ENCODE results near the gene ANKRD27. TPM values are rescaled to one million over a fixed set of nuclear protein-coding genes. Genes with fewer than 3 reads are reported as not detected.

ANKRD27 gene
- polyA plus RNA-seq, 1 experiment: 28.7 TPM

GRCh38 chr19:32672841-32673240, 2.1 kb downstream of the ANKRD27 start:
- TF ChIP-seq CTCF (IDR thresholded peaks at IDR 0.05; ENCODE audit: low read depth, low read length): no peak
- Histone ChIP-seq H3K27ac (ENCODE audit: low read depth, low read length) (no peak overlapping the region), H3K4me3 (ENCODE audit: low read depth, low read length) (no peak overlapping the region), H3K27me3 (ENCODE audit: control insufficient read depth, insufficient read depth, low read length) (peaks cover 19% of the 10 kb centered on the region), H3K9me3 (ENCODE audit: control insufficient read depth, insufficient read depth, low read length) (no peaks in the 10 kb centered on the region; the same call in 1 of the 2 replicates)
- DNase-seq (ENCODE audit: low read depth, low spot score): no peak
- POLR2A ChIA-PET: no interaction called here
- CTCF ChIA-PET: no interaction called here

GRCh38 chr19:32671883-32672593, 2.9 kb downstream of the ANKRD27 start:
- ChIA-PET CTCF (interaction anchor here (0.6 kb wide), 1 partner anchor 102 kb away, joined by 3 read pairs; no protein-coding TSS in a partner anchor), POLR2A (interaction anchor here (0.6 kb wide), 1 partner anchor 10 kb away, joined by 11 read pairs; no protein-coding TSS in a partner anchor)
- Histone ChIP-seq H3K9me3 (ENCODE audit: control insufficient read depth, insufficient read depth, low read length) (no peaks in the 10 kb centered on the region; the same call in 1 of the 2 replicates), H3K27me3 (ENCODE audit: control insufficient read depth, insufficient read depth, low read length) (peaks cover 12% of the 10 kb centered on the region), H3K27ac (ENCODE audit: low read depth, low read length) (no peak overlapping the region), H3K4me3 (ENCODE audit: low read depth, low read length) (no peak overlapping the region)
- TF ChIP-seq CTCF (IDR thresholded peaks at IDR 0.05; ENCODE audit: low read depth, low read length): no peak
- no peak for DNase-seq (ENCODE audit: low read depth, low spot score)

GRCh38 chr19:32669310-32669709, 5.7 kb downstream of the ANKRD27 start:
- ChIA-PET POLR2A (no interaction called here), CTCF (no interaction called here)
- Histone ChIP-seq H3K9me3 (ENCODE audit: control insufficient read depth, insufficient read depth, low read length) (no peaks in the 10 kb centered on the region; the same call in 1 of the 2 replicates), H3K27me3 (ENCODE audit: control insufficient read depth, insufficient read depth, low read length) (no peaks in the 10 kb centered on the region), H3K27ac (ENCODE audit: low read depth, low read length) (no peak overlapping the region), H3K4me3 (ENCODE audit: low read depth, low read length) (no peak overlapping the region)
- no peak for TF ChIP-seq CTCF (IDR thresholded peaks at IDR 0.05; ENCODE audit: low read depth, low read length)
- no peak for DNase-seq (ENCODE audit: low read depth, low spot score)

GRCh38 chr19:32666084-32666483, 8.9 kb downstream of the ANKRD27 start:
- ChIA-PET CTCF (interaction anchor here (0.6 kb wide), 1 partner anchor 10 kb away, joined by 3 read pairs; no protein-coding TSS in a partner anchor), POLR2A (no interaction called here)
- no peak for TF ChIP-seq CTCF (IDR thresholded peaks at IDR 0.05; ENCODE audit: low read depth, low read length)
- Histone ChIP-seq H3K27me3 (ENCODE audit: control insufficient read depth, insufficient read depth, low read length) (no peaks in the 10 kb centered on the region), H3K27ac (ENCODE audit: low read depth, low read length) (no peak overlapping the region), H3K9me3 (ENCODE audit: control insufficient read depth, insufficient read depth, low read length) (no peaks in the 10 kb centered on the region), H3K4me3 (ENCODE audit: low read depth, low read length) (no peak overlapping the region)
- no peak for DNase-seq (ENCODE audit: low read depth, low spot score)

GRCh38 chr19:32662186-32662585, 12.8 kb downstream of the ANKRD27 start:
- DNase-seq (ENCODE audit: low read depth, low spot score): no peak
- ChIA-PET POLR2A (interaction anchor here (0.7 kb wide), 1 partner anchor 9 kb away, joined by 11 read pairs; no protein-coding TSS in a partner anchor), CTCF (interaction anchor here (0.7 kb wide), 1 partner anchor 399 kb away, joined by 6 read pairs; no protein-coding TSS in a partner anchor)

More at GRCh38 chr19:32662186-32662585, 12.8 kb downstream of the ANKRD27 start:
- no peak for TF ChIP-seq CTCF (IDR thresholded peaks at IDR 0.05; ENCODE audit: low read depth, low read length)
- no peak overlapping the region for H3K27ac ChIP-seq (ENCODE audit: low read depth, low read length)
- no peaks in the 10 kb centered on the region for H3K9me3 ChIP-seq (ENCODE audit: control insufficient read depth, insufficient read depth, low read length)
- no peak overlapping the region for H3K4me3 ChIP-seq (ENCODE audit: low read depth, low read length)
- no peaks in the 10 kb centered on the region for H3K27me3 ChIP-seq (ENCODE audit: control insufficient read depth, insufficient read depth, low read length)
